Liver (tissue), 9 donors: ENCODE results near the gene AVPR1A. TPM values are rescaled to one million over a fixed set of nuclear protein-coding genes. Genes with fewer than 3 reads are reported as not detected.

Experiments used
- DNase-seq: peaks from one replicate; pipeline ENCODE4 v3.0.0-alpha.2; 2017; ENCODE audit warnings: low spot score
- H3K27ac ChIP-seq, 2 donors: one replicate each; pipeline ENCODE4 v1.7.0; 2013; ENCODE audit warnings: inconsistent platforms in 2 of 2, low read length in 2 of 2, control low read depth in 1 of 2, low read depth in 1 of 2, mild to moderate bottlenecking in 1 of 2
- H3K27me3 ChIP-seq, 4 donors: one replicate each; pipeline versions ENCODE4 v1.6.1 to v1.7.0; 2013; ENCODE audit warnings: low read length in 3 of 4, inconsistent platforms in 1 of 4, mild to moderate bottlenecking in 1 of 4, moderate library complexity in 1 of 4; ENCODE audit not compliant: control insufficient read depth in 4 of 4, insufficient read depth in 4 of 4
- H3K36me3 ChIP-seq, 4 donors: one replicate each; pipeline versions ENCODE4 v1.6.1 to v1.7.0; 2013; ENCODE audit warnings: low read length in 3 of 4, mild to moderate bottlenecking in 3 of 4, low read depth in 1 of 4, moderate library complexity in 1 of 4; ENCODE audit not compliant: control insufficient read depth in 4 of 4, insufficient read depth in 3 of 4
- H3K4me1 ChIP-seq, 4 donors: one replicate each; pipeline versions ENCODE4 v1.6.1 to v1.7.0; 2013; ENCODE audit warnings: low read length in 3 of 4, mild to moderate bottlenecking in 3 of 4, moderate library complexity in 1 of 4; ENCODE audit not compliant: control insufficient read depth in 4 of 4, insufficient read depth in 4 of 4
- H3K4me3 ChIP-seq, 3 donors: one replicate each; pipeline versions ENCODE4 v1.6.1 to v1.7.0; 2013; ENCODE audit warnings: low read length in 3 of 3, control low read depth in 1 of 3, low read depth in 1 of 3, mild to moderate bottlenecking in 1 of 3
- H3K9ac ChIP-seq, 2 donors: one replicate each; pipeline ENCODE4 v1.7.0; 2013; ENCODE audit warnings: low read length in 2 of 2, mild to moderate bottlenecking in 2 of 2, moderate library complexity in 2 of 2, control low read depth in 1 of 2, low read depth in 1 of 2
- H3K9me3 ChIP-seq, 4 donors: one replicate each; pipeline versions ENCODE4 v1.6.1 to v1.7.0; 2013; ENCODE audit warnings: low read length in 3 of 4; ENCODE audit not compliant: control insufficient read depth in 4 of 4
- ATF3 ChIP-seq: IDR thresholded peaks from 2 replicates; pipeline ENCODE4 v1.6.1; 2016; ENCODE audit warnings: antibody characterized with exemption
- CTCF ChIP-seq: fragments of 150-350 bp; IDR thresholded peaks from 2 replicates; pipeline ENCODE4 v1.5.1; 2017; ENCODE audit warnings: improper control_type of control experiment, low read depth, low read length; ENCODE audit not compliant: missing input control
- FOXA1 ChIP-seq: IDR thresholded peaks from 2 replicates; pipeline ENCODE4 v1.6.1; 2016; ENCODE audit warnings: antibody characterized with exemption
- FOXA2 ChIP-seq: IDR thresholded peaks from 2 replicates; pipeline ENCODE4 v1.6.1; 2016; ENCODE audit warnings: antibody characterized with exemption
- HNF4A ChIP-seq, 2 donors: conservative IDR thresholded peaks; 2 replicates each; pipeline ENCODE4 v1.6.1; 2016; ENCODE audit warnings: antibody characterized with exemption in 2 of 2, mild to moderate bottlenecking in 2 of 2
- HNF4G ChIP-seq: IDR thresholded peaks from 2 replicates; pipeline ENCODE4 v1.6.1; 2016; ENCODE audit warnings: antibody characterized with exemption
- JUND ChIP-seq, 2 donors: IDR thresholded peaks; 2 replicates each; pipeline ENCODE4 v1.6.1; 2016; ENCODE audit warnings: antibody characterized with exemption in 2 of 2
- MAX ChIP-seq: IDR thresholded peaks from 2 replicates; pipeline ENCODE4 v1.6.1; 2016; ENCODE audit warnings: antibody characterized with exemption
- NR2F2 ChIP-seq: IDR thresholded peaks from 2 replicates; pipeline ENCODE4 v1.6.1; 2016; ENCODE audit warnings: antibody characterized with exemption
- RAD21 ChIP-seq, 2 donors: IDR thresholded peaks; 2 replicates each; pipeline ENCODE4 v1.6.1; 2016; ENCODE audit warnings: antibody characterized with exemption in 2 of 2, mild to moderate bottlenecking in 2 of 2
- REST ChIP-seq: IDR thresholded peaks from 2 replicates; pipeline ENCODE4 v1.6.1; 2016; ENCODE audit warnings: antibody characterized with exemption, mild to moderate bottlenecking
- RXRA ChIP-seq, 2 donors: IDR thresholded peaks; 2 replicates each; pipeline ENCODE4 v1.6.1; 2017 to 2018; ENCODE audit warnings: antibody characterized with exemption in 2 of 2, mild to moderate bottlenecking in 1 of 2
- SP1 ChIP-seq: IDR thresholded peaks from 2 replicates; pipeline ENCODE4 v1.6.1; 2018; ENCODE audit warnings: antibody characterized with exemption, mild to moderate bottlenecking
- YY1 ChIP-seq: IDR thresholded peaks from 2 replicates; pipeline ENCODE4 v1.6.1; 2016; ENCODE audit warnings: antibody characterized with exemption, mild to moderate bottlenecking
- WGBS: extraction: QIAGEN DNeasy Blood & Tissue Kit; methylation state at CpG from one replicate; pipeline ENCODE4 v1.1.7; 2013; 5-methylcytosine and 5-hydroxymethylcytosine counted together
- polyA plus RNA-seq, 2 donors: library from polyadenylated mRNA; stranded (reverse) in 1 of 2; unstranded in 1 of 2; fragments of 200-250 nt in 1 of 2; fragments of >200 nt in 1 of 2; fragmentation: Nextera tagmentation in 1 of 2; extraction: Ambion mirVana in 1 of 2; gene quantifications; one replicate each; pipeline versions ENCODE4 v1.2.1 to v1.2.3, GENCODE V29; 2013 to 2015
- total RNA-seq, 2 donors: library from RNA; depleted of rRNA; stranded (reverse); fragments of >200 nt; gene quantifications; one replicate each; pipeline ENCODE4 v1.2.3, GENCODE V29; 2014
- donor health status: healthy.
- donor health status: healthy.
- donor health status: healthy.
- donor health status: healthy.
- donor health status: healthy.

The AVPR1A gene
- total and polyA plus RNA-seq, 4 donors = 0.19 to 233 (median 15.7) TPM

GRCh38 chr12:63154560-63154959, 3.6 kb upstream of the AVPR1A start:
- Histone ChIP-seq H3K9me3 (no peaks in the 10 kb centered on the region), H3K27ac (no peak overlapping the region), H3K9ac (no peak overlapping the region), H3K27me3 (no peaks in the 10 kb centered on the region), H3K4me1 (peaks cover 0 to 17% (median 12%) of the 10 kb centered on the region in 4 donors), H3K36me3 (no peaks in the 10 kb centered on the region), H3K4me3 (no peak overlapping the region)
- TF ChIP-seq HNF4G (no peak), MAX (no peak), HNF4A (conservative IDR thresholded peaks at IDR 0.05) (no peak), CTCF (no peak), SP1 (no peak), FOXA2 (no peak), RXRA (IDR thresholded peaks at IDR 0.05) (no peak), YY1 (no peak)
- WGBS = 96% methylated on average over 5 of the region's 5 CpGs
- no peak for DNase-seq

- Histone ChIP-seq H3K27ac (peak overlapping the region in 1 of 2 donors; percentile 28), H3K9me3 (no peaks in the 10 kb centered on the region), H3K36me3 (no peaks in the 10 kb centered on the region), H3K4me1 (peaks cover 0 to 17% (median 13%) of the 10 kb centered on the region in 4 donors), H3K9ac (no peak overlapping the region), H3K27me3 (no peaks in the 10 kb centered on the region), H3K4me3 (peak overlapping the region; percentile 1 to 86 (median 64))
- 19% methylated on average over 7 of the region's 7 CpGs for WGBS
- no peak for DNase-seq
- TF ChIP-seq NR2F2 (no peak), MAX (no peak), ATF3 (no peak), RXRA (IDR thresholded peaks at IDR 0.05) (peak in 1 of 2 donors; percentile 7)
Measured at GRCh38 chr12:63152321-63152700, 1.3 kb upstream of the AVPR1A start.

- Histone ChIP-seq H3K27ac (peak overlapping the region; percentile 42 to 81), H3K9me3 (no peaks in the 10 kb centered on the region), H3K9ac (peak overlapping the region; percentile 18 to 70), H3K4me1 (peaks cover 0 to 17% (median 13%) of the 10 kb centered on the region in 4 donors), H3K4me3 (peak overlapping the region; percentile 64 to 88 (median 86)), H3K36me3 (peaks cover 0 to 3% (median under 1%) of the 10 kb centered on the region in 4 donors), H3K27me3 (no peaks in the 10 kb centered on the region)
- peak; percentile 36 for DNase-seq
- TF ChIP-seq REST (peak; percentile 80), HNF4G (no peak), YY1 (peak; percentile 68), JUND (IDR thresholded peaks at IDR 0.05) (no peak), FOXA1 (no peak), HNF4A (conservative IDR thresholded peaks at IDR 0.05) (no peak), CTCF (peak; percentile 87), RAD21 (IDR thresholded peaks at IDR 0.05) (peak; percentile 80 to 86)
- under 1% methylated on average over 26 of the region's 26 CpGs for WGBS
Measured at GRCh38 chr12:63151623-63152320, 771 bp upstream of the AVPR1A start.
